Measurements from ENCODE around the gene DPEP1. TPM values are rescaled to one million over a fixed set of nuclear protein-coding genes. Genes with fewer than 3 reads are reported as not detected.
"Not testable (repeated sequence)": the region's sequence is repeated elsewhere in the genome, so short reads cannot be mapped to it uniquely, and the experiment has no call there.

DPEP1 gene
- polyA plus RNA-seq, 1 donor (not counting 4 experiments of a cell fraction or from before 2014, with no cell fraction given), result 0.13 TPM

GRCh38 chr16:89660146-89660545 is 46.7 kb downstream of the DPEP1 start:
- peaks cover 51% of the 10 kb centered on the region for H3K79me2 ChIP-seq (ENCODE audit: control insufficient read depth, insufficient read depth, low read length)

GRCh38 chr16:89661215-89661614 is 47.8 kb downstream of the DPEP1 start:
- no peak overlapping the region for H3K4me3 ChIP-seq (ENCODE audit: control insufficient read depth in 2 of 3, extremely low read depth in 1 of 3, insufficient read depth in 2 of 3, low read depth in 1 of 3, low read length in 3 of 3)
- no peaks in the 10 kb centered on the region for H3K9me1 ChIP-seq (ENCODE audit: control insufficient read depth, extremely low read depth, insufficient read depth, low read length)
- H3K27me3 ChIP-seq (ENCODE audit: control insufficient read depth, extremely low read depth, insufficient read depth, low read length), result no peaks in the 10 kb centered on the region
- H3K4me1 ChIP-seq (ENCODE audit: control insufficient read depth, extremely low read depth, insufficient read depth, low read length), result peaks cover 13% of the 10 kb centered on the region
- no peak for TF ChIP-seq EZH2 (IDR thresholded peaks at IDR 0.05; ENCODE audit: low read length)
- TF ChIP-seq CTCF (optimal IDR thresholded peaks at IDR 0.05 in 1 of 3, IDR thresholded peaks at IDR 0.05 in 1 of 3, conservative IDR thresholded peaks at IDR 0.05 in 1 of 3; ENCODE audit: extremely low read depth in 1 of 3, insufficient read depth in 2 of 3, low read length in 3 of 3), result no peak
- H3K36me3 ChIP-seq (ENCODE audit: control insufficient read depth in 2 of 2, extremely low read depth in 1 of 2, insufficient read depth in 2 of 2, low read length in 2 of 2), result peaks cover 13 to 25% of the 10 kb centered on the region in 2 experiments
- H3K9ac ChIP-seq (ENCODE audit: control insufficient read depth, extremely low read depth, insufficient read depth, low read length), result no peak overlapping the region
- dilution Hi-C loops (cut with MboI; ENCODE audit: extremely low pct_ligation_motif_present, low sequenced_read_pairs), result no loop called here
- no peak overlapping the region for H3K27ac ChIP-seq (ENCODE audit: control insufficient read depth, insufficient read depth, low read length)
- H3K4me2 ChIP-seq (ENCODE audit: control insufficient read depth, extremely low read depth, insufficient read depth, low read depth, low read length), result no peak overlapping the region
- peaks cover 3% of the 10 kb centered on the region for H4K20me1 ChIP-seq (ENCODE audit: control insufficient read depth, extremely low read depth, insufficient read depth, low read length)
- H2AFZ ChIP-seq (ENCODE audit: control insufficient read depth, low read length), result no peak overlapping the region
- DNase-seq (ENCODE audit: low read depth, low spot score) (no peak), FAIRE-seq (no peak)
- H3K79me2 ChIP-seq (ENCODE audit: control insufficient read depth, insufficient read depth, low read length), result peaks cover 41% of the 10 kb centered on the region
- no peaks in the 10 kb centered on the region for H3K9me3 ChIP-seq (ENCODE audit: control insufficient read depth, low read depth, low read length)

More at GRCh38 chr16:89660146-89660545, 46.7 kb downstream of the DPEP1 start:
- Histone ChIP-seq H3K27ac (ENCODE audit: control insufficient read depth, insufficient read depth, low read length) (no peak overlapping the region), H3K9ac (ENCODE audit: control insufficient read depth, extremely low read depth, insufficient read depth, low read length) (no peak overlapping the region), H3K4me1 (ENCODE audit: control insufficient read depth, extremely low read depth, insufficient read depth, low read length) (peaks cover 13% of the 10 kb centered on the region), H3K4me2 (ENCODE audit: control insufficient read depth, extremely low read depth, insufficient read depth, low read depth, low read length) (no peak overlapping the region), H2AFZ (ENCODE audit: control insufficient read depth, low read length) (no peak overlapping the region), H3K4me3 (ENCODE audit: control insufficient read depth in 2 of 3, extremely low read depth in 1 of 3, insufficient read depth in 2 of 3, low read depth in 1 of 3, low read length in 3 of 3) (no peak overlapping the region), H3K27me3 (ENCODE audit: control insufficient read depth, extremely low read depth, insufficient read depth, low read length) (no peaks in the 10 kb centered on the region), H3K36me3 (ENCODE audit: control insufficient read depth in 2 of 2, extremely low read depth in 1 of 2, insufficient read depth in 2 of 2, low read length in 2 of 2) (peaks cover 13 to 27% of the 10 kb centered on the region in 2 experiments), H3K9me1 (ENCODE audit: control insufficient read depth, extremely low read depth, insufficient read depth, low read length) (no peaks in the 10 kb centered on the region), H3K9me3 (ENCODE audit: control insufficient read depth, low read depth, low read length) (no peaks in the 10 kb centered on the region), H4K20me1 (ENCODE audit: control insufficient read depth, extremely low read depth, insufficient read depth, low read length) (peaks cover 3% of the 10 kb centered on the region)
- dilution Hi-C loops (cut with MboI; ENCODE audit: extremely low pct_ligation_motif_present, low sequenced_read_pairs), result no loop called here
- DNase-seq (ENCODE audit: low read depth, low spot score) (no peak), FAIRE-seq (no peak)
- TF ChIP-seq CTCF (optimal IDR thresholded peaks at IDR 0.05 in 1 of 3, IDR thresholded peaks at IDR 0.05 in 1 of 3, conservative IDR thresholded peaks at IDR 0.05 in 1 of 3; ENCODE audit: extremely low read depth in 1 of 3, insufficient read depth in 2 of 3, low read length in 3 of 3) (no peak), EZH2 (IDR thresholded peaks at IDR 0.05; ENCODE audit: low read length) (no peak)

- H3K27me3 ChIP-seq (ENCODE audit: control insufficient read depth, extremely low read depth, insufficient read depth, low read length); H4K20me1 ChIP-seq (ENCODE audit: control insufficient read depth, extremely low read depth, insufficient read depth, low read length); FAIRE-seq; H2AFZ ChIP-seq (ENCODE audit: control insufficient read depth, low read length); H3K4me3 ChIP-seq (ENCODE audit: control insufficient read depth in 2 of 3, extremely low read depth in 1 of 3, insufficient read depth in 2 of 3, low read depth in 1 of 3, low read length in 3 of 3); H3K27ac ChIP-seq (ENCODE audit: control insufficient read depth, insufficient read depth, low read length); H3K9ac ChIP-seq (ENCODE audit: control insufficient read depth, extremely low read depth, insufficient read depth, low read length); DNase-seq (ENCODE audit: low read depth, low spot score); H3K9me3 ChIP-seq (ENCODE audit: control insufficient read depth, low read depth, low read length); H3K9me1 ChIP-seq (ENCODE audit: control insufficient read depth, extremely low read depth, insufficient read depth, low read length); H3K4me1 ChIP-seq (ENCODE audit: control insufficient read depth, extremely low read depth, insufficient read depth, low read length); dilution Hi-C loops (cut with MboI; ENCODE audit: extremely low pct_ligation_motif_present, low sequenced_read_pairs); H3K4me2 ChIP-seq (ENCODE audit: control insufficient read depth, extremely low read depth, insufficient read depth, low read depth, low read length): not testable (repeated sequence)
- peaks cover 13 to 25% of the 10 kb centered on the region in 2 experiments for H3K36me3 ChIP-seq (ENCODE audit: control insufficient read depth in 2 of 2, extremely low read depth in 1 of 2, insufficient read depth in 2 of 2, low read length in 2 of 2)
- H3K79me2 ChIP-seq (ENCODE audit: control insufficient read depth, insufficient read depth, low read length), result peaks cover 18% of the 10 kb centered on the region
Observed at GRCh38 chr16:89664238-89664637, 50.8 kb downstream of the DPEP1 start.

Measured in keratinocyte (primary cell).